HEK293 (cell line): ENCODE data around the gene ZER1.

Experiments
- CTCF ChIA-PET: fragments of 350-600 bp; formaldehyde crosslinking; extraction: SDS; loops from one replicate; lab custom pipeline; 2021; ENCODE audit warnings: antibody characterized with exemption; lab: Yijun Ruan, JAX
- POLR2A ChIA-PET: fragments of 300-600 bp; formaldehyde crosslinking; extraction: SDS; loops from one replicate; lab custom pipeline; 2020; ENCODE audit warnings: antibody characterized with exemption, inconsistent platforms; lab: Yijun Ruan, JAX
- H3K27ac ChIP-seq: fragments of 200-500 bp; sonication (Bioruptor generic); 2 replicates; pipeline ENCODE4 v1.5.1; 2014; ENCODE audit warnings: low read depth, low read length, control low read depth, inconsistent platforms; ENCODE audit errors: extremely low read depth
- H3K36me3 ChIP-seq, 2 experiments: fragments of 200-500 bp in 1 of 2; sonication (Bioruptor generic) in 1 of 2; 1 replicate in 1 of 2; 2 replicates in 1 of 2; pipeline ENCODE4 v1.5.1; 2014 to 2017; ENCODE audit warnings: inconsistent platforms in 2 of 2, low read length in 2 of 2; ENCODE audit not compliant: control insufficient read depth in 2 of 2, insufficient read depth in 1 of 2
- H3K4me1 ChIP-seq: fragments of 200-500 bp; sonication (Bioruptor generic); 2 replicates; pipeline ENCODE4 v1.5.1; 2014; ENCODE audit warnings: mild to moderate bottlenecking, low read length, inconsistent platforms; ENCODE audit not compliant: control insufficient read depth, insufficient read depth
- H3K4me3 ChIP-seq: 2 replicates; pipeline ENCODE4 v1.5.1; 2011; ENCODE audit warnings: low read depth, mild to moderate bottlenecking, control low read depth, low read length, moderate library complexity
- H3K9me3 ChIP-seq: fragments of 200-500 bp; sonication (Bioruptor generic); 2 replicates; pipeline ENCODE4 v1.5.1; 2014; ENCODE audit warnings: low read depth, low read length, inconsistent platforms; ENCODE audit not compliant: control insufficient read depth, insufficient read depth
- EGR2 ChIP-seq: fragments of 450-650 bp; formaldehyde crosslinking; IDR thresholded peaks from 2 replicates; pipeline ENCODE4 v1.5.1; 2016; ENCODE audit warnings: low read depth, missing biosample characterization, missing genetic modification characterization
- GLIS2 ChIP-seq: fragments of 450-650 bp; formaldehyde crosslinking; IDR thresholded peaks from 2 replicates; pipeline ENCODE4 v1.5.1; 2016; ENCODE audit warnings: missing biosample characterization, missing genetic modification characterization
- HOXA7 ChIP-seq: sonication (generic); formaldehyde crosslinking; IDR thresholded peaks from 2 replicates; pipeline ENCODE4 v1.8.1; 2022; ENCODE audit warnings: missing genetic modification reagents, borderline replicate concordance
- KLF10 ChIP-seq: fragments of 450-650 bp; IDR thresholded peaks from 2 replicates; pipeline ENCODE4 v1.5.1; 2018; ENCODE audit warnings: missing biosample characterization, mild to moderate bottlenecking, missing genetic modification characterization
- RBAK ChIP-seq: fragments of 450-650 bp; formaldehyde crosslinking; IDR thresholded peaks from 2 replicates; pipeline ENCODE4 v1.5.1; 2016; ENCODE audit warnings: missing biosample characterization, missing genetic modification characterization
- SCRT2 ChIP-seq: fragments of 450-650 bp; formaldehyde crosslinking; IDR thresholded peaks from 2 replicates; pipeline ENCODE4 v1.5.1; 2016; ENCODE audit warnings: missing biosample characterization, missing genetic modification characterization
- ZBTB7A ChIP-seq: fragments of 450-650 bp; formaldehyde crosslinking; IDR thresholded peaks from 2 replicates; pipeline ENCODE4 v1.5.1; 2016; ENCODE audit warnings: low read depth, missing biosample characterization, missing genetic modification characterization
- ZBTB8A ChIP-seq: fragments of 450-650 bp; formaldehyde crosslinking; IDR thresholded peaks from 2 replicates; pipeline ENCODE4 v1.5.1; 2016; ENCODE audit warnings: missing biosample characterization, missing genetic modification characterization
- ZFHX2 ChIP-seq: fragments of 450-650 bp; formaldehyde crosslinking; conservative IDR thresholded peaks from 2 replicates; pipeline ENCODE4 v1.5.1; 2016; ENCODE audit warnings: missing biosample characterization, missing genetic modification characterization
- ZFP37 ChIP-seq: fragments of 450-650 bp; formaldehyde crosslinking; IDR thresholded peaks from 2 replicates; pipeline ENCODE4 v1.5.1; 2016; ENCODE audit warnings: missing biosample characterization, missing genetic modification characterization
- ZIC2 ChIP-seq: fragments of 450-650 bp; formaldehyde crosslinking; IDR thresholded peaks from 2 replicates; pipeline ENCODE4 v1.5.1; 2016; ENCODE audit warnings: missing biosample characterization, missing genetic modification characterization
- ZNF223 ChIP-seq: fragments of 450-650 bp; formaldehyde crosslinking; IDR thresholded peaks from 2 replicates; pipeline ENCODE4 v1.5.1; 2016; ENCODE audit warnings: missing biosample characterization, missing genetic modification characterization
- ZNF416 ChIP-seq: fragments of 450-650 bp; formaldehyde crosslinking; IDR thresholded peaks from 2 replicates; pipeline ENCODE4 v1.5.1; 2016; ENCODE audit warnings: missing biosample characterization, missing genetic modification characterization
- ZNF521 ChIP-seq: fragments of 450-650 bp; formaldehyde crosslinking; IDR thresholded peaks from 2 replicates; pipeline ENCODE4 v1.5.1; 2017; ENCODE audit warnings: missing biosample characterization, mild to moderate bottlenecking, missing genetic modification characterization
- ZNF529 ChIP-seq: fragments of 450-650 bp; formaldehyde crosslinking; IDR thresholded peaks from 2 replicates; pipeline ENCODE4 v1.5.1; 2017; ENCODE audit warnings: missing genetic modification characterization, missing biosample characterization; ENCODE audit not compliant: insufficient replicate concordance
- ZNF558 ChIP-seq: fragments of 450-650 bp; formaldehyde crosslinking; IDR thresholded peaks from 2 replicates; pipeline ENCODE4 v1.5.1; 2016; ENCODE audit warnings: missing biosample characterization, missing genetic modification characterization
- ZNF561 ChIP-seq: fragments of 450-650 bp; IDR thresholded peaks from 2 replicates; pipeline ENCODE4 v1.5.1; 2018; ENCODE audit warnings: missing biosample characterization, missing genetic modification characterization, borderline replicate concordance
- ZNF610 ChIP-seq: fragments of 450-650 bp; formaldehyde crosslinking; IDR thresholded peaks from 2 replicates; pipeline ENCODE4 v1.5.1; 2016; ENCODE audit warnings: missing biosample characterization, missing genetic modification characterization, borderline replicate concordance
- ZNF660 ChIP-seq: fragments of 450-650 bp; IDR thresholded peaks from 2 replicates; pipeline ENCODE4 v1.5.1; 2018; ENCODE audit warnings: missing biosample characterization, mild to moderate bottlenecking, missing genetic modification characterization
- ZNF670 ChIP-seq: fragments of 450-650 bp; formaldehyde crosslinking; IDR thresholded peaks from 2 replicates; pipeline ENCODE4 v1.5.1; 2016; ENCODE audit warnings: missing biosample characterization, missing genetic modification characterization, low read depth
- ZNF791 ChIP-seq: fragments of 450-650 bp; formaldehyde crosslinking; IDR thresholded peaks from 2 replicates; pipeline ENCODE4 v1.5.1; 2016; ENCODE audit warnings: missing biosample characterization, missing genetic modification characterization
- ZSCAN16 ChIP-seq: fragments of 450-650 bp; formaldehyde crosslinking; IDR thresholded peaks from 2 replicates; pipeline ENCODE4 v1.5.1; 2016; ENCODE audit warnings: missing biosample characterization, missing genetic modification characterization
- TF ChIP-seq, protein P1 (sequence below): fragments of 450-650 bp; formaldehyde crosslinking; IDR thresholded peaks from 2 replicates; pipeline ENCODE4 v1.5.1; 2016; ENCODE audit warnings: missing biosample characterization, missing genetic modification characterization
- TF ChIP-seq, protein P2 (sequence below): fragments of 450-650 bp; formaldehyde crosslinking; IDR thresholded peaks from 2 replicates; pipeline ENCODE4 v1.5.1; 2016; ENCODE audit warnings: missing biosample characterization, missing genetic modification characterization
- TF ChIP-seq, protein P3 (sequence below): fragments of 450-650 bp; formaldehyde crosslinking; IDR thresholded peaks from 2 replicates; pipeline ENCODE4 v1.5.1; 2016; ENCODE audit warnings: missing biosample characterization, missing genetic modification characterization
- TF ChIP-seq, protein P4 (sequence below): fragments of 450-650 bp; IDR thresholded peaks from 2 replicates; pipeline ENCODE4 v1.5.1; 2018; ENCODE audit warnings: missing biosample characterization, mild to moderate bottlenecking, missing genetic modification characterization

The ZER1 gene

DNA sequence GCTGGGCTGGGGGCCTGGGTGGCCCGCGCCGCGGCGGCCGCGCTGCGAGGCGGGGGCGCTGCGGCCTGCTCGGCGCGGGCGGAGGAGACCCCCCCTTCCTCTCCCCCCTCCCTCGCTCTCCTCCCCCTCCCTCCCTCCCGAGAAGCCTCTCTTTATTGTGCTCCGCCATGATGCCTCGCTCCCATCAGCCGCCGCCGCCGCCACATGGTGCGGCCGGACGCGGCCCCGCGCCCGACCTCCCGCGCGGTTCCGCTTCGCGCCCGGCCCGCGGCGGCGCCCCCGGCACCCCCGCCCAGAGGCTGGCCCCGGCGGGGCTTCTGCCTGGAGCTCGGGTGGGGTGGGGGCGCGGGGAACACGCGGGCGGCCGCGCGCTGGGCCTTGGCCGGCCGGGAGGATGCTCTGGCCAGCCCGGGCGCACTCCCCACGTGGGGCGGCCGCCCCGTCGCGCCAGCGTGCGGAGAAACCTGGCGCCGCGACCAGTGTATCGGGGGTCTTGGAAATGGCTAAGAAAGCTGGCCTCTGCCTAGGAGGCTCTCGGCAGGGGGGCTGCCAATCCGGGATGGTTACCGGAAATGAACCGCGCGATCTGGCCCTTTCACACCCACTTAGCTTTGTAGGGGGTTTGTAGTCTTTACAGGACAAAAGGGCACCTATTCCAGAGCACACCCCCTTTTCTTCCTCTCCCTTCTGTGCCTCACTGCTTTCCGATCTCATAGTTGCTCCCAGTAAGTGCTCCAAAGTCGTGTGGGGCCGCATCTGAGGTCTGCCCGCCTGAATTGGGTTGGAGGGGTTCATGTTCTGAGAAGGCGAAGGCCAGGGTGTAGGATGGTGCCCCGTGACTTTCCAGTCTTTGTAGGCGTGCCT is 81.7 kb downstream of the ZER1 start:
- no peaks in the 10 kb centered on the region for H3K9me3 ChIP-seq
- H3K4me3 ChIP-seq = peak overlapping the region; percentile 85
- POLR2A ChIA-PET = interaction anchor here (0.5 to 4.6 kb wide), 17 partner anchors 7 to 714 kb away, joined by 3 to 26 read pairs (median 5); partner anchors contain the start of genes DYNC2I2, PKN3 and ZDHHC12
- CTCF ChIA-PET = interaction anchor here (0.6 to 4.5 kb wide), 5 partner anchors 12 to 342 kb away, joined by 3 to 37 read pairs (median 3); partner anchors contain the start of gene PKN3
- peaks cover 16 to 47% of the 10 kb centered on the region in 2 experiments for H3K36me3 ChIP-seq
- H3K4me1 ChIP-seq = no peaks in the 10 kb centered on the region
- peak overlapping the region; percentile 80 for H3K27ac ChIP-seq
- peak; percentile 77 for TF ChIP-seq ZFHX2
- TF ChIP-seq ZNF670 (tag by site-specific recombination) = no peak
- TF ChIP-seq, protein P1, sequence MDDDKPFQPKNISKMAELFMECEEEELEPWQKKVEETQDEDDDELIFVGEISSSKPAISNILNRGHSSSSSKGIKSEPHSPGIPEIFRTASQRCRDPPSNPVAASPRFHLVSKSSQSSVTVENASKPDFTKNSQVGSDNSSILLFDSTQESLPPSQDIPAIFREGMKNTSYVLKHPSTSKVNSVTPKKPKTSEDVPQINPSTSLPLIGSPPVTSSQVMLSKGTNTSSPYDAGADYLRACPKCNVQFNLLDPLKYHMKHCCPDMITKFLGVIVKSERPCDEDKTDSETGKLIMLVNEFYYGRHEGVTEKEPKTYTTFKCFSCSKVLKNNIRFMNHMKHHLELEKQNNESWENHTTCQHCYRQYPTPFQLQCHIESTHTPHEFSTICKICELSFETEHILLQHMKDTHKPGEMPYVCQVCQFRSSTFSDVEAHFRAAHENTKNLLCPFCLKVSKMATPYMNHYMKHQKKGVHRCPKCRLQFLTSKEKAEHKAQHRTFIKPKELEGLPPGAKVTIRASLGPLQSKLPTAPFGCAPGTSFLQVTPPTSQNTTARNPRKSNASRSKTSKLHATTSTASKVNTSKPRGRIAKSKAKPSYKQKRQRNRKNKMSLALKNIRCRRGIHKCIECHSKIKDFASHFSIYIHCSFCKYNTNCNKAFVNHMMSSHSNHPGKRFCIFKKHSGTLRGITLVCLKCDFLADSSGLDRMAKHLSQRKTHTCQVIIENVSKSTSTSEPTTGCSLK (tag by site-specific recombination) = no peak
- TF ChIP-seq, protein P2, sequence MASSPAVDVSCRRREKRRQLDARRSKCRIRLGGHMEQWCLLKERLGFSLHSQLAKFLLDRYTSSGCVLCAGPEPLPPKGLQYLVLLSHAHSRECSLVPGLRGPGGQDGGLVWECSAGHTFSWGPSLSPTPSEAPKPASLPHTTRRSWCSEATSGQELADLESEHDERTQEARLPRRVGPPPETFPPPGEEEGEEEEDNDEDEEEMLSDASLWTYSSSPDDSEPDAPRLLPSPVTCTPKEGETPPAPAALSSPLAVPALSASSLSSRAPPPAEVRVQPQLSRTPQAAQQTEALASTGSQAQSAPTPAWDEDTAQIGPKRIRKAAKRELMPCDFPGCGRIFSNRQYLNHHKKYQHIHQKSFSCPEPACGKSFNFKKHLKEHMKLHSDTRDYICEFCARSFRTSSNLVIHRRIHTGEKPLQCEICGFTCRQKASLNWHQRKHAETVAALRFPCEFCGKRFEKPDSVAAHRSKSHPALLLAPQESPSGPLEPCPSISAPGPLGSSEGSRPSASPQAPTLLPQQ (tag by site-specific recombination) = 0 out of 2 replicates have a peak, but pooled peaks have one; percentile 26
- TF ChIP-seq HOXA7 = no peak
- no peak for TF ChIP-seq ZNF223 (tag by site-specific recombination)
- TF ChIP-seq ZNF610 (tag by site-specific recombination) = no peak
- peak; percentile 55 for TF ChIP-seq ZIC2 (tag by site-specific recombination)
- no peak for TF ChIP-seq ZNF561 (tag by site-specific recombination)
- TF ChIP-seq, protein P3, sequence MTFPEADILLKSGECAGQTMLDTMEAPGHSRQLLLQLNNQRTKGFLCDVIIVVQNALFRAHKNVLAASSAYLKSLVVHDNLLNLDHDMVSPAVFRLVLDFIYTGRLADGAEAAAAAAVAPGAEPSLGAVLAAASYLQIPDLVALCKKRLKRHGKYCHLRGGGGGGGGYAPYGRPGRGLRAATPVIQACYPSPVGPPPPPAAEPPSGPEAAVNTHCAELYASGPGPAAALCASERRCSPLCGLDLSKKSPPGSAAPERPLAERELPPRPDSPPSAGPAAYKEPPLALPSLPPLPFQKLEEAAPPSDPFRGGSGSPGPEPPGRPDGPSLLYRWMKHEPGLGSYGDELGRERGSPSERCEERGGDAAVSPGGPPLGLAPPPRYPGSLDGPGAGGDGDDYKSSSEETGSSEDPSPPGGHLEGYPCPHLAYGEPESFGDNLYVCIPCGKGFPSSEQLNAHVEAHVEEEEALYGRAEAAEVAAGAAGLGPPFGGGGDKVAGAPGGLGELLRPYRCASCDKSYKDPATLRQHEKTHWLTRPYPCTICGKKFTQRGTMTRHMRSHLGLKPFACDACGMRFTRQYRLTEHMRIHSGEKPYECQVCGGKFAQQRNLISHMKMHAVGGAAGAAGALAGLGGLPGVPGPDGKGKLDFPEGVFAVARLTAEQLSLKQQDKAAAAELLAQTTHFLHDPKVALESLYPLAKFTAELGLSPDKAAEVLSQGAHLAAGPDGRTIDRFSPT (tag by site-specific recombination) = no peak
- TF ChIP-seq ZNF529 (tag by site-specific recombination) = no peak
- TF ChIP-seq ZFP37 (tag by site-specific recombination) = no peak
- TF ChIP-seq ZSCAN16 (tag by site-specific recombination) = no peak
- TF ChIP-seq, protein P4, sequence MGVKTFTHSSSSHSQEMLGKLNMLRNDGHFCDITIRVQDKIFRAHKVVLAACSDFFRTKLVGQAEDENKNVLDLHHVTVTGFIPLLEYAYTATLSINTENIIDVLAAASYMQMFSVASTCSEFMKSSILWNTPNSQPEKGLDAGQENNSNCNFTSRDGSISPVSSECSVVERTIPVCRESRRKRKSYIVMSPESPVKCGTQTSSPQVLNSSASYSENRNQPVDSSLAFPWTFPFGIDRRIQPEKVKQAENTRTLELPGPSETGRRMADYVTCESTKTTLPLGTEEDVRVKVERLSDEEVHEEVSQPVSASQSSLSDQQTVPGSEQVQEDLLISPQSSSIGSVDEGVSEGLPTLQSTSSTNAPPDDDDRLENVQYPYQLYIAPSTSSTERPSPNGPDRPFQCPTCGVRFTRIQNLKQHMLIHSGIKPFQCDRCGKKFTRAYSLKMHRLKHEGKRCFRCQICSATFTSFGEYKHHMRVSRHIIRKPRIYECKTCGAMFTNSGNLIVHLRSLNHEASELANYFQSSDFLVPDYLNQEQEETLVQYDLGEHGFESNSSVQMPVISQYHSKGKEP (tag by site-specific recombination) = no peak
- TF ChIP-seq ZBTB7A (tag by site-specific recombination) = no peak
- TF ChIP-seq ZBTB8A (tag by site-specific recombination) = peak; percentile 69
- TF ChIP-seq ZNF660 (tag by site-specific recombination) = 0 out of 2 replicates have a peak, but pooled peaks have one; percentile 38
- TF ChIP-seq ZNF521 (tag by site-specific recombination) = no peak
- peak; percentile 78 for TF ChIP-seq EGR2 (tag by site-specific recombination)
- no peak for TF ChIP-seq ZNF791 (tag by site-specific recombination)
- no peak for TF ChIP-seq ZNF416 (tag by site-specific recombination)
- no peak for TF ChIP-seq RBAK
- TF ChIP-seq ZNF558 (tag by site-specific recombination) = no peak
- peak; percentile 87 for TF ChIP-seq GLIS2 (tag by site-specific recombination)
- peak; percentile 38; the same call in 1 of the 2 replicates for TF ChIP-seq KLF10 (tag by site-specific recombination)
- no peak for TF ChIP-seq SCRT2
